Heart left ventricle (tissue), 13 donors: ENCODE results near the gene DDX31.

Experiments
- POLR2A ChIP-seq, 2 donors: fragments of 450-650 bp; IDR thresholded peaks; one replicate each; pipeline ENCODE4 v1.6.1; 2017; ENCODE audit warnings: antibody characterized with exemption in 2 of 2, mild to moderate bottlenecking in 2 of 2, moderate library complexity in 2 of 2
- TF ChIP-seq, protein P1 (sequence below), 12 donors: fragments of 200-600 bp; sonication (generic) in 4 of 12; IDR thresholded peaks; one replicate each; pipeline versions ENCODE4 v1.5.0 to v1.8.0; 2018 to 2022; ENCODE audit warnings: antibody characterized with exemption in 12 of 12, mild to moderate bottlenecking in 5 of 12
- donor health status: ischemic (EF 13 %, LVEDD 7.1; RV severe dilation, severe dysfunction).
- donor health status: DM: no; HTN: yes; CAD: no.
- donor health status: DM: no; HTN: no; CAD: no.
- donor health status: ischemic (EF 25% LVEDD 6.9; RV normal size, moderate dysfunction).
- donor health status: ischemic (EF 25% LVEDD 5.7; RV mildly dilated, moderate dysfunction).
- donor health status: ischemic (EF 35%, LVEDD 5.7; RV mildly dilated, moderate dysfunction).
- donor health status: nonischemic (EF 11% LVEDD 7.7; RV severe dilation, severe dysfunction).
- donor health status: DM: yes; HTN: yes; CAD: no.
- donor health status: PGD.
- donor health status: ischemic (EF 29% LVEDD 5.4; RV normal size, mild dysfunction).
- donor health status: nonischemic (EF 23%, LVEDD 6.1; RV moderate dilation, normal function).

DNA sequence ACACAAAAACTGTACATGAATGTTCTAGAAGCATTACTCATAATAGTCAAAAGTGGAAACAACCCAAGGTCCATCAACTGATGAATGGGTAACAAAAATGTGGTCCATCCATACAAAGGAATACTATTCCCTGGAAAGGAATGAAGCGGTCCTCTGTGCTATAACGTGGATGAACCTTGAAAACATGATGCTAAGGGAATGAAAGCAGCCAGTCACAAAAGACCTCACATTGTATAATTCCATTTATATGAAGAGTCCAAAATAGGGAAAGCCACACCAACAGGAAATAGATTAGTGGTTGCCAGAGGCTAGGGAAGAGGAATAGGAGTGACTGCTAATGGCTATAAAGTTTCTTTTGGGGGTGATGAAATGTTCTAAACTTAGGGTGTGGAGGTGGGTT, 110.1 kb downstream of the DDX31 start:
- TF ChIP-seq POLR2A (IDR thresholded peaks at IDR 0.05): no peak
- TF ChIP-seq, protein P1, sequence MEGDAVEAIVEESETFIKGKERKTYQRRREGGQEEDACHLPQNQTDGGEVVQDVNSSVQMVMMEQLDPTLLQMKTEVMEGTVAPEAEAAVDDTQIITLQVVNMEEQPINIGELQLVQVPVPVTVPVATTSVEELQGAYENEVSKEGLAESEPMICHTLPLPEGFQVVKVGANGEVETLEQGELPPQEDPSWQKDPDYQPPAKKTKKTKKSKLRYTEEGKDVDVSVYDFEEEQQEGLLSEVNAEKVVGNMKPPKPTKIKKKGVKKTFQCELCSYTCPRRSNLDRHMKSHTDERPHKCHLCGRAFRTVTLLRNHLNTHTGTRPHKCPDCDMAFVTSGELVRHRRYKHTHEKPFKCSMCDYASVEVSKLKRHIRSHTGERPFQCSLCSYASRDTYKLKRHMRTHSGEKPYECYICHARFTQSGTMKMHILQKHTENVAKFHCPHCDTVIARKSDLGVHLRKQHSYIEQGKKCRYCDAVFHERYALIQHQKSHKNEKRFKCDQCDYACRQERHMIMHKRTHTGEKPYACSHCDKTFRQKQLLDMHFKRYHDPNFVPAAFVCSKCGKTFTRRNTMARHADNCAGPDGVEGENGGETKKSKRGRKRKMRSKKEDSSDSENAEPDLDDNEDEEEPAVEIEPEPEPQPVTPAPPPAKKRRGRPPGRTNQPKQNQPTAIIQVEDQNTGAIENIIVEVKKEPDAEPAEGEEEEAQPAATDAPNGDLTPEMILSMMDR (IDR thresholded peaks at IDR 0.05): no peak
